Measurements from ENCODE around the gene EIF5B.
"Not testable (repeated sequence)": the region's sequence is repeated elsewhere in the genome, so short reads cannot be mapped to it uniquely, and the experiment has no call there.

The EIF5B gene

GRCh38 chr2:99340669-99341236, 3.6 kb downstream of the EIF5B start:
- Histone ChIP-seq H3K9me3 (ENCODE audit: low read length) (no peaks in the 10 kb centered on the region), H3K9ac (ENCODE audit: low read length) (no peak overlapping the region), H3K4me3 (ENCODE audit: low read depth in 1 of 2, low read length in 2 of 2) (no peak overlapping the region), H3K27ac (ENCODE audit: low read depth, low read length) (no peak overlapping the region), H3K27me3 (ENCODE audit: control insufficient read depth in 1 of 2, insufficient read depth in 2 of 2, low read length in 2 of 2) (no peaks in the 10 kb centered on the region), H3K36me3 (ENCODE audit: insufficient read depth, low read length) (no peaks in the 10 kb centered on the region), H3K4me1 (ENCODE audit: insufficient read depth, low read length) (peaks cover 12% of the 10 kb centered on the region)

DNA sequence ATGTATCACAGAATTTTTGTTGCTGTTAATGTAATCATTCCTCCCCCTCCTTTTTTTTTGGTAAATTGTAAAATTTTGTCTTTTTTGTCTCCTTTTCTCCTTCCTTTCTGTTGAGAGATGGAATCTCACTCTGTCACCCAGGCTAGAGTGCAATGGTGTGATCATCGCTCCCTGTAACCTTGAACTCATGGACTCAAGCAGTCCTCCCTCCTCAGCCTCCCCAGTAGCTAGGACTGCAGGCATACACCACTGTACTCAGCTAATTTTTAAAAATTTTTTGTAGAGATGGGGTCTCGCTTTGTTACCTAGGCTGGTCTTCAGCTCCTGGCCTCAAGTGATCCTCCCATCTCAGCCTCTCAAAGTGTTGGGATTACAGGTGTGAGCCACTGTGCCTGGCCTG, 5.3 kb downstream of the EIF5B start:
- H3K4me3 ChIP-seq (ENCODE audit: low read depth in 1 of 2, low read length in 2 of 2): no peak overlapping the region
- H3K27ac ChIP-seq (ENCODE audit: low read depth, low read length): no peak overlapping the region
- H3K9ac ChIP-seq (ENCODE audit: low read length): no peak overlapping the region
- no peaks in the 10 kb centered on the region for H3K9me3 ChIP-seq (ENCODE audit: low read length)
- no peaks in the 10 kb centered on the region for H3K36me3 ChIP-seq (ENCODE audit: insufficient read depth, low read length)
- H3K27me3 ChIP-seq (ENCODE audit: control insufficient read depth in 1 of 2, insufficient read depth in 2 of 2, low read length in 2 of 2): no peaks in the 10 kb centered on the region
- peaks cover 12% of the 10 kb centered on the region for H3K4me1 ChIP-seq (ENCODE audit: insufficient read depth, low read length)

DNA sequence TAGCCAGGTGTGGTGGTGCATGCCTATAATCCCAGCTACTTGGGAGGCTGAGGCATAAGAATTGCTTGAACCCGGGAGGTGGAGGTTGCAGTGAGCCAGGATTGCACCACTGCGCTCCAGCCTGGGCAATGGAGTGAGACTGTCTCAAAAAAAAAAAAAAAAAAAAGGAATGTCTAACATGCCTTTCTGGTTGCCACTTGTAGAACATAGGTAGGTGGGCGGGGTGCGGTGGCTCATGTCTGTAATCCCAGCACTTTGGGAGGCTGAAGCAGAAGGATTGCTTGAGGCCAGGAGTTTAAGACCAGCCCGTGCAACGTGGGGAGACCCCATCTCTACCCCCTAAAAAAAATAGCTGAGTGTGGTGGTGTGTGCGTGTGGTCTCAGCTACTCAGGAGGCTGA, 8.3 kb downstream of the EIF5B start:
- not testable (repeated sequence) for H3K36me3 ChIP-seq (ENCODE audit: insufficient read depth, low read length); H3K9me3 ChIP-seq (ENCODE audit: low read length); H3K9ac ChIP-seq (ENCODE audit: low read length); H3K27ac ChIP-seq (ENCODE audit: low read depth, low read length); H3K4me3 ChIP-seq (ENCODE audit: low read depth in 1 of 2, low read length in 2 of 2); H3K27me3 ChIP-seq (ENCODE audit: control insufficient read depth in 1 of 2, insufficient read depth in 2 of 2, low read length in 2 of 2); H3K4me1 ChIP-seq (ENCODE audit: insufficient read depth, low read length)

DNA sequence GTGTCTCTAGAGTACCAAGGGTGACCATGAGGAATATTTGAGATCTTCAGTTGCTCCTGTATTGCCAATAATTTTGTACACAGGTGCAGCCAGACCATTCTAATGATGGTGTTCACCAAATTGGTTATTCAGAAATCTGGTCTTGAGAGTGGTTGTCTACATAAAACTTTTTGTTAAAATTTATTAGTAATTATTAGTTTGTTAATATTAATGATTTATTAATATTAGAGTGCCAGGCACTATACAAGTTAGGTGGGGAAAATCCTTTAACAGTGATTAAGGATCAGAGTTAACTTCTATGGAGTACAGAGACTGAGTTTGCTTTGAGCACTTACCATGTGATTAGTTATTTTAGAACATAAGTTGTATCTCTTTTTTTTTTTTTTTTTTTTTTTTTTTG, 9.0 kb downstream of the EIF5B start:
- Histone ChIP-seq H3K4me1 (ENCODE audit: insufficient read depth, low read length) (no peaks in the 10 kb centered on the region), H3K27ac (ENCODE audit: low read depth, low read length) (no peak overlapping the region), H3K36me3 (ENCODE audit: insufficient read depth, low read length) (no peaks in the 10 kb centered on the region), H3K9me3 (ENCODE audit: low read length) (no peaks in the 10 kb centered on the region), H3K27me3 (ENCODE audit: control insufficient read depth in 1 of 2, insufficient read depth in 2 of 2, low read length in 2 of 2) (no peaks in the 10 kb centered on the region), H3K4me3 (ENCODE audit: low read depth in 1 of 2, low read length in 2 of 2) (no peak overlapping the region), H3K9ac (ENCODE audit: low read length) (no peak overlapping the region)

DNA sequence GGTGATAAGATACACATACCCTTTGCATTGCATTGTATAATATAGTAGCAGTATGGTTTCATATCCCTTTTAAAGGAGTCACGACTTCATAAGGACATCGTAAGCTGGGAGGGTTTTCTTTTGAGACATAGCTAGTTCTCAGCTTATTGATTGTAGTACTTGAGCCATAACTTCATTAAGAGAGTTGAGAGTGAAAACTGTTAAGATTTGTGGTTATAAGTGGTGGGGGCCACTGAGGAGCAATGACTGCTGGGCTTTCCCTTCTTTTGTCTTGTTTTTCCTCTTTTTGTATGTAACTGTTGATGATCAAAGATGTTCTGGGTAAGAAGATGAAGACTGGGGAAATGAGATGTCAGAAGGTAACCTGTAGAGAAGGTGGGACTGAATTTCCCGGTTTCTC, 11.0 kb downstream of the EIF5B start:
- H3K27ac ChIP-seq (ENCODE audit: low read depth, low read length): no peak overlapping the region
- H3K4me1 ChIP-seq (ENCODE audit: insufficient read depth, low read length): no peaks in the 10 kb centered on the region
- no peaks in the 10 kb centered on the region for H3K9me3 ChIP-seq (ENCODE audit: low read length)
- no peak overlapping the region for H3K4me3 ChIP-seq (ENCODE audit: low read depth in 1 of 2, low read length in 2 of 2)
- no peak overlapping the region for H3K9ac ChIP-seq (ENCODE audit: low read length)
- no peaks in the 10 kb centered on the region for H3K27me3 ChIP-seq (ENCODE audit: control insufficient read depth in 1 of 2, insufficient read depth in 2 of 2, low read length in 2 of 2)
- H3K36me3 ChIP-seq (ENCODE audit: insufficient read depth, low read length): no peaks in the 10 kb centered on the region

DNA sequence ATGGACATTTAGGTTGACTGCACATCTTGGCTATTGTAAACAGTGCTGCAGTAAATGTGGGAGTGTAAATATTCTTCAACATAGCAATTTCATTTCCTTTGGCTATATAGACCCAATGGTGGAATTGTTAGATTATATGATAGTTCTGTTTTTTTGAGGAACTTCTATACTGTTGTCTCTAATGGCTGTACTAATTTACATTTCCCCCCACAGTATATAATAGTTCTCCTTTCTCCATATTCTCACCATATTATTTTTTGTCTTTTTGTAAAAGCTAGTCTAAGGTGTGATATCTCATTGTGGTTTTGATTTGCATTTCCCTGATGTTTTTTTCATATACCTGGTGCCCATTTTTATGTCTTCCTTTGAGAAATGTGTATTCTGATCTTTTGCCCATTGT, 13.0 kb downstream of the EIF5B start:
- H3K9ac ChIP-seq (ENCODE audit: low read length): no peak overlapping the region
- no peaks in the 10 kb centered on the region for H3K9me3 ChIP-seq (ENCODE audit: low read length)
- H3K36me3 ChIP-seq (ENCODE audit: insufficient read depth, low read length): no peaks in the 10 kb centered on the region
- no peak overlapping the region for H3K27ac ChIP-seq (ENCODE audit: low read depth, low read length)
- no peaks in the 10 kb centered on the region for H3K27me3 ChIP-seq (ENCODE audit: control insufficient read depth in 1 of 2, insufficient read depth in 2 of 2, low read length in 2 of 2)
- no peaks in the 10 kb centered on the region for H3K4me1 ChIP-seq (ENCODE audit: insufficient read depth, low read length)
- no peak overlapping the region for H3K4me3 ChIP-seq (ENCODE audit: low read depth in 1 of 2, low read length in 2 of 2)

DNA sequence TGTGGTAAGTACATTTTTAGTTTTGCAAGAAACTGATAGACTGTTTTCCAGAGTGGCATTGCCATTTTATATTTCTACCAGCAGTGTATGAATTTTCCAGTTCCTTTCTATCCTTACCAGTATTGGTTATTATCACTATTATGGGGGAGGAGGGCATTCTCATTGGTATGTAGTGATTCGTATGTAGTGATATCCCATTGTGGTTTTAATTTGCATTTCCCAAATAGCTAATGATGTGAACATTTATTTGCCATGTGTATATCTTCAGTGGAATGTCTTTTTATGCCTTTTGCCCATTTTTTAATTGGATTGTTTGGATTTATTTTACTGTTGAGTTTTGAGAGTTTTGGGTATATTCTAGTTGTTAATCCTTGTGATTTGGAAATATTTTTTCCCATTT, 16.9 kb downstream of the EIF5B start:
- Histone ChIP-seq H3K27ac (ENCODE audit: low read depth, low read length) (no peak overlapping the region), H3K4me3 (ENCODE audit: low read depth in 1 of 2, low read length in 2 of 2) (no peak overlapping the region), H3K9ac (ENCODE audit: low read length) (no peak overlapping the region), H3K36me3 (ENCODE audit: insufficient read depth, low read length) (no peaks in the 10 kb centered on the region), H3K27me3 (ENCODE audit: control insufficient read depth in 1 of 2, insufficient read depth in 2 of 2, low read length in 2 of 2) (no peaks in the 10 kb centered on the region), H3K4me1 (ENCODE audit: insufficient read depth, low read length) (no peaks in the 10 kb centered on the region), H3K9me3 (ENCODE audit: low read length) (no peaks in the 10 kb centered on the region)

GRCh38 chr2:99354825-99355224, 17.6 kb downstream of the EIF5B start:
- H3K27me3 ChIP-seq (ENCODE audit: control insufficient read depth in 1 of 2, insufficient read depth in 2 of 2, low read length in 2 of 2); H3K27ac ChIP-seq (ENCODE audit: low read depth, low read length); H3K36me3 ChIP-seq (ENCODE audit: insufficient read depth, low read length); H3K9ac ChIP-seq (ENCODE audit: low read length); H3K9me3 ChIP-seq (ENCODE audit: low read length); H3K4me3 ChIP-seq (ENCODE audit: low read depth in 1 of 2, low read length in 2 of 2); H3K4me1 ChIP-seq (ENCODE audit: insufficient read depth, low read length): not testable (repeated sequence)

- Histone ChIP-seq H3K36me3 (ENCODE audit: insufficient read depth, low read length) (no peaks in the 10 kb centered on the region), H3K27ac (ENCODE audit: low read depth, low read length) (no peak overlapping the region), H3K9ac (ENCODE audit: low read length) (no peak overlapping the region), H3K9me3 (ENCODE audit: low read length) (no peaks in the 10 kb centered on the region), H3K27me3 (ENCODE audit: control insufficient read depth in 1 of 2, insufficient read depth in 2 of 2, low read length in 2 of 2) (no peaks in the 10 kb centered on the region), H3K4me1 (ENCODE audit: insufficient read depth, low read length) (no peaks in the 10 kb centered on the region), H3K4me3 (ENCODE audit: low read depth in 1 of 2, low read length in 2 of 2) (no peak overlapping the region)
These were observed 19.7 kb downstream of the EIF5B start for GRCh38 chr2:99356853-99357252.

DNA sequence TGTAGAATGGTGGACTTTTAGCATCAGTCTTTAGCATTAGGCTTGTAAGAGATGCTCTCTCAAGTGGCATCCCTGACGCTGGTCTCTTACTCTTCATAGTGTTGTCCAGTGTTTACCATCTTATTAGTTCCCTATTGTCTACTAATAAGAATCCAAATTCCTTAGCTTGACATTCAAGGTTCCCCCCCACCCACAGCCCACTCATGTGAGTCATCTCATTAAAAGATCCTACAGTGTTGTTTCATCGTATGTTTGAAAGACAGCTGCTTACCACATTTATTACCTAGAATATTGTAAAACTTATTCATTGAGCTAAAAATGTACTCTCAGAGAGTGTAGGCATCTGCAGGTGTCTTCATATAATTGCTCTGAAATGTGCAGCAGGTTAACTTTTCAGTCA, 28.5 kb downstream of the EIF5B start:
- Histone ChIP-seq H3K9ac (ENCODE audit: low read length) (no peak overlapping the region), H3K36me3 (ENCODE audit: insufficient read depth, low read length) (peaks cover 60% of the 10 kb centered on the region), H3K27ac (ENCODE audit: low read depth, low read length) (no peak overlapping the region)

DNA sequence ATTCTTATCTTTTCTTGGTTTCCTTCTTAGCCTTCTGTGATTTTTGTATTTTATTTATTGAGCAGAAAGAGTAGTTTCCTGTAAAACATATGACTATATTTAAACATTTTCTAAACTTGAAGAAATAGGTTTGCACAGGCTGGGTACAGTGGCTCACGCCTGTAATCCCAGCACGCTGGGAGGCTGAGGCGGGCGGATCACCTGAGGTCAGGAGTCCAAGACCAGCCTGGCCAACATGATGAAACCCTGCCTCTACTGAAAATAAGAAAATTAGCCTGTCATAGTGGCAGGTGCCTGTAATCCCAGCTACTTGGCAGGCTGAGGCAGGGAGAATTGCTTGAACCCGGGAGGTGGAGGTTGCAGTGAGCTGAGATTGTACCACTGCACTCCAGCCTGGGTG, 31.7 kb downstream of the EIF5B start:
- not testable (repeated sequence) for H3K27ac ChIP-seq (ENCODE audit: low read depth, low read length); H3K27me3 ChIP-seq (ENCODE audit: control insufficient read depth in 1 of 2, insufficient read depth in 2 of 2, low read length in 2 of 2); H3K4me3 ChIP-seq (ENCODE audit: low read depth in 1 of 2, low read length in 2 of 2); H3K9me3 ChIP-seq (ENCODE audit: low read length); H3K9ac ChIP-seq (ENCODE audit: low read length); H3K4me1 ChIP-seq (ENCODE audit: insufficient read depth, low read length)
- H3K36me3 ChIP-seq (ENCODE audit: insufficient read depth, low read length): peaks cover 61% of the 10 kb centered on the region

More for the DNA sequence above, 28.5 kb downstream of the EIF5B start:
- Histone ChIP-seq H3K4me1 (ENCODE audit: insufficient read depth, low read length) (no peaks in the 10 kb centered on the region), H3K9me3 (ENCODE audit: low read length) (no peaks in the 10 kb centered on the region), H3K27me3 (ENCODE audit: control insufficient read depth in 1 of 2, insufficient read depth in 2 of 2, low read length in 2 of 2) (no peaks in the 10 kb centered on the region), H3K4me3 (ENCODE audit: low read depth in 1 of 2, low read length in 2 of 2) (no peak overlapping the region)

DNA sequence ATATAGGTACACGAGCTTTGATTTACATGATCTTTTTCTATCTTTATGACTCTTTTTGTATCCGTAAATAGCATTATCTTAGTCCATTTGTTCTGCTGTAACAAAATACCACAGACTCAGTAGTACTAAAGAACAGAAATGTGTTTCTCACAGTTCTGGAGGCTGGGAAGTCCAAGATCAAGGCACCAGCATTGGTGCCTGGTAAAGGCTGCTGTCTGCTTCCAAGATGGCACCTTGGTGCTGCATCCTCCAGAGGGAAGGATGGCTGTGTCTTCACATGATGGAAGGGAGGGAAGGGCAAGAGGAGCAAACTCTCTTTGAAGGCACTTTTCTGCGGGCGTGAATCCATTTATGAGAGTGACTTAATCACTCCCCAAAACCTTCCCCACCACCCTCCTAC, 36.0 kb downstream of the EIF5B start:
- H3K4me3 ChIP-seq (ENCODE audit: low read depth in 1 of 2, low read length in 2 of 2): no peak overlapping the region
- H3K9ac ChIP-seq (ENCODE audit: low read length): no peak overlapping the region
- no peaks in the 10 kb centered on the region for H3K27me3 ChIP-seq (ENCODE audit: control insufficient read depth in 1 of 2, insufficient read depth in 2 of 2, low read length in 2 of 2)
- no peaks in the 10 kb centered on the region for H3K9me3 ChIP-seq (ENCODE audit: low read length)
- no peak overlapping the region for H3K27ac ChIP-seq (ENCODE audit: low read depth, low read length)
- no peaks in the 10 kb centered on the region for H3K4me1 ChIP-seq (ENCODE audit: insufficient read depth, low read length)
- peaks cover 43% of the 10 kb centered on the region for H3K36me3 ChIP-seq (ENCODE audit: insufficient read depth, low read length)
